K562 (cell line): ENCODE measurements around the gene DLG4. TPM values are rescaled to one million over a fixed set of nuclear protein-coding genes. Genes with fewer than 3 reads are reported as not detected.

ENCODE experiments used
- HES1 ChIP-seq: fragments of 450-650 bp; IDR thresholded peaks from 2 replicates; pipeline ENCODE4 v1.6.1; 2016; ENCODE audit warnings: low read depth, mild to moderate bottlenecking, moderate library complexity
- LCOR ChIP-seq: sonication (generic); formaldehyde crosslinking; IDR thresholded peaks from 2 replicates; pipeline ENCODE4 v1.8.0; 2022; ENCODE audit warnings: mild to moderate bottlenecking, missing genetic modification reagents
- MYNN ChIP-seq, 2 experiments: sonication (generic); formaldehyde crosslinking in 1 of 2; IDR thresholded peaks; 2 replicates each; pipeline versions ENCODE4 v1.5.0 to v1.6.1; 2016 to 2020; ENCODE audit warnings: antibody characterized with exemption in 1 of 2, missing genetic modification reagents in 1 of 2
- NCOA4 ChIP-seq: fragments of 450-650 bp; IDR thresholded peaks from 2 replicates; pipeline ENCODE4 v1.6.1; 2018; ENCODE audit warnings: mild to moderate bottlenecking; ENCODE audit not compliant: partially characterized antibody
- RAD21 ChIP-seq, 2 experiments: fragments of 250-450 bp in 1 of 2; fragments of 450-650 bp in 1 of 2; sonication (Bioruptor Pico) in 1 of 2; formaldehyde crosslinking in 1 of 2; IDR thresholded peaks in 1 of 2; conservative IDR thresholded peaks in 1 of 2; 2 replicates each; pipeline versions ENCODE4 v1.4.0 to v1.8.0; 2020 to 2022; ENCODE audit warnings: mild to moderate bottlenecking in 2 of 2, moderate library complexity in 1 of 2
- RAD51 ChIP-seq: fragments of 450-650 bp; IDR thresholded peaks from 2 replicates; pipeline ENCODE4 v1.7.1; 2016; ENCODE audit warnings: low read depth, mild to moderate bottlenecking, borderline replicate concordance
- SMAD4 ChIP-seq: fragments of 250-450 bp; sonication (Bioruptor Pico); conservative IDR thresholded peaks from 2 replicates; pipeline ENCODE4 v1.8.0; 2021; ENCODE audit warnings: inconsistent platforms, mild to moderate bottlenecking, moderate library complexity
- STAG1 ChIP-seq: sonication (generic); formaldehyde crosslinking; IDR thresholded peaks from 2 replicates; pipeline ENCODE4 v1.5.0; 2020; ENCODE audit warnings: missing genetic modification reagents, borderline replicate concordance
- TAF9B ChIP-seq: fragments of 450-650 bp; IDR thresholded peaks from 2 replicates; pipeline ENCODE4 v1.6.1; 2018; ENCODE audit warnings: mild to moderate bottlenecking; ENCODE audit not compliant: partially characterized antibody
- TEAD2 ChIP-seq: fragments of 450-650 bp; IDR thresholded peaks from 2 replicates; pipeline ENCODE4 v1.6.1; 2016; ENCODE audit warnings: missing genetic modification characterization, control low read depth, missing compliant biosample characterization
- TFAM ChIP-seq: fragments of 250-450 bp; sonication (Bioruptor Pico); conservative IDR thresholded peaks from 2 replicates; pipeline ENCODE4 v1.5.0; 2021; ENCODE audit warnings: mild to moderate bottlenecking, moderate library complexity
- TOE1 ChIP-seq, 2 experiments: fragments of 450-650 bp in 1 of 2; sonication (generic) in 1 of 2; formaldehyde crosslinking in 1 of 2; IDR thresholded peaks; 2 replicates each; pipeline versions ENCODE4 v1.7.1 to v1.8.0; 2016 to 2022; ENCODE audit warnings: borderline replicate concordance in 2 of 2, mild to moderate bottlenecking in 2 of 2, antibody characterized with exemption in 1 of 2, inconsistent platforms in 1 of 2, low read depth in 1 of 2, missing genetic modification reagents in 1 of 2, moderate library complexity in 1 of 2
- YY1 ChIP-seq, 3 experiments: IDR thresholded peaks; 2 replicates each; pipeline ENCODE4 v1.6.1; 2011; ENCODE audit warnings: low read length in 2 of 3, mild to moderate bottlenecking in 2 of 3, moderate library complexity in 2 of 3, borderline replicate concordance in 1 of 3, control low read depth in 1 of 3, low read depth in 1 of 3; ENCODE audit not compliant: insufficient read depth in 3 of 3, insufficient replicate concordance in 2 of 3, control insufficient read depth in 1 of 3, insufficient read length in 1 of 3; ENCODE audit errors: extremely low read depth in 1 of 3
- ZNF253 ChIP-seq: fragments of 250-450 bp; sonication (Bioruptor Pico); conservative IDR thresholded peaks from 2 replicates; pipeline ENCODE4 v1.6.1; 2021; ENCODE audit warnings: mild to moderate bottlenecking
- ZNF274 ChIP-seq: IDR thresholded peaks from 2 replicates; pipeline ENCODE4 v1.6.1; 2011; ENCODE audit warnings: low read depth, mild to moderate bottlenecking, low read length, moderate library complexity, borderline replicate concordance
- ZNF282 ChIP-seq: sonication (generic); formaldehyde crosslinking; IDR thresholded peaks from 2 replicates; pipeline ENCODE4 v1.8.1; 2023; ENCODE audit warnings: missing genetic modification reagents
- ZNF41 ChIP-seq: fragments of 250-450 bp; sonication (Bioruptor Pico); conservative IDR thresholded peaks from 2 replicates; pipeline ENCODE4 v1.4.0; 2020; ENCODE audit warnings: mild to moderate bottlenecking
- ZNF668 ChIP-seq: fragments of 250-450 bp; sonication (Bioruptor Pico); IDR thresholded peaks from 2 replicates; pipeline ENCODE4 v1.8.0; 2022; ENCODE audit warnings: mild to moderate bottlenecking, inconsistent platforms
- ZNF785 ChIP-seq: fragments of 250-450 bp; sonication (Bioruptor Pico); IDR thresholded peaks from 2 replicates; pipeline ENCODE4 v1.4.0; 2020; ENCODE audit warnings: mild to moderate bottlenecking
- polyA plus RNA-seq, 8 experiments: library from polyadenylated mRNA; depleted of rRNA in 4 of 8; stranded (reverse) in 5 of 8; unstranded in 3 of 8; fragments of >200 nt; fragmentation: Nextera tagmentation in 2 of 8; fragmentation: Illumina TruSeq in 1 of 8; extraction: Ambion mirVana in 2 of 8; extraction: Trizol in 1 of 8; gene quantifications; 2 replicates each; pipeline versions ENCODE4 v1.2.1 to v1.2.3, GENCODE V29; 2011 to 2014; ENCODE audit warnings: inconsistent platforms in 1 of 8, missing spikeins in 1 of 8
- total RNA-seq, 7 experiments: library from RNA; depleted of rRNA in 6 of 7; stranded (reverse); fragments of >200 nt in 6 of 7; fragmentation: Illumina TruSeq in 2 of 7; extraction: Trizol in 2 of 7; gene quantifications; 2 replicates each; pipeline versions ENCODE4 v1.2.1 to v1.2.3, GENCODE V29; 2011 to 2021; ENCODE audit warnings: low replicate concordance in 1 of 7
- TF ChIP-seq, protein P1 (sequence below): fragments of 450-650 bp; IDR thresholded peaks from 2 replicates; pipeline ENCODE4 v1.6.1; 2018; ENCODE audit not compliant: partially characterized antibody
- TF ChIP-seq, protein P2 (sequence below), 2 experiments: fragments of 450-650 bp; IDR thresholded peaks; 2 replicates each; pipeline ENCODE4 v1.6.1; 2016

The DLG4 gene
- total and polyA plus RNA-seq, 9 of the 15 experiments (the other 6 are each of a cell fraction or from before 2014, with no cell fraction given): 0.03 to 12.0 (median 4.1) TPM

- TF ChIP-seq YY1 (IDR thresholded peaks at IDR 0.05; ENCODE audit: borderline replicate concordance in 1 of 3, control insufficient read depth in 1 of 3, extremely low read depth in 1 of 3, insufficient read depth in 3 of 3, insufficient read length in 1 of 3, insufficient replicate concordance in 2 of 3, low read depth in 1 of 3, low read length in 2 of 3): peak in 2 of 3 experiments; percentile 44 to 67
- TF ChIP-seq ZNF282 (CRISPR knock-in tag): no peak
- TF ChIP-seq ZNF253 (CRISPR knock-in tag): no peak
- TF ChIP-seq ZNF785 (CRISPR knock-in tag): no peak
- TF ChIP-seq TEAD2 (tag): no peak
- no peak for TF ChIP-seq ZNF668 (CRISPR knock-in tag)
- TF ChIP-seq STAG1: no peak
- no peak for TF ChIP-seq TAF9B
- no peak for TF ChIP-seq LCOR (CRISPR knock-in tag)
- no peak for TF ChIP-seq NCOA4
- no peak for TF ChIP-seq HES1
- no peak for TF ChIP-seq TOE1 (IDR thresholded peaks at IDR 0.05; ENCODE audit: borderline replicate concordance)
- no peak for TF ChIP-seq TOE1 (CRISPR knock-in tag; IDR thresholded peaks at IDR 0.05; ENCODE audit: borderline replicate concordance, low read depth)
- TF ChIP-seq, protein P1, sequence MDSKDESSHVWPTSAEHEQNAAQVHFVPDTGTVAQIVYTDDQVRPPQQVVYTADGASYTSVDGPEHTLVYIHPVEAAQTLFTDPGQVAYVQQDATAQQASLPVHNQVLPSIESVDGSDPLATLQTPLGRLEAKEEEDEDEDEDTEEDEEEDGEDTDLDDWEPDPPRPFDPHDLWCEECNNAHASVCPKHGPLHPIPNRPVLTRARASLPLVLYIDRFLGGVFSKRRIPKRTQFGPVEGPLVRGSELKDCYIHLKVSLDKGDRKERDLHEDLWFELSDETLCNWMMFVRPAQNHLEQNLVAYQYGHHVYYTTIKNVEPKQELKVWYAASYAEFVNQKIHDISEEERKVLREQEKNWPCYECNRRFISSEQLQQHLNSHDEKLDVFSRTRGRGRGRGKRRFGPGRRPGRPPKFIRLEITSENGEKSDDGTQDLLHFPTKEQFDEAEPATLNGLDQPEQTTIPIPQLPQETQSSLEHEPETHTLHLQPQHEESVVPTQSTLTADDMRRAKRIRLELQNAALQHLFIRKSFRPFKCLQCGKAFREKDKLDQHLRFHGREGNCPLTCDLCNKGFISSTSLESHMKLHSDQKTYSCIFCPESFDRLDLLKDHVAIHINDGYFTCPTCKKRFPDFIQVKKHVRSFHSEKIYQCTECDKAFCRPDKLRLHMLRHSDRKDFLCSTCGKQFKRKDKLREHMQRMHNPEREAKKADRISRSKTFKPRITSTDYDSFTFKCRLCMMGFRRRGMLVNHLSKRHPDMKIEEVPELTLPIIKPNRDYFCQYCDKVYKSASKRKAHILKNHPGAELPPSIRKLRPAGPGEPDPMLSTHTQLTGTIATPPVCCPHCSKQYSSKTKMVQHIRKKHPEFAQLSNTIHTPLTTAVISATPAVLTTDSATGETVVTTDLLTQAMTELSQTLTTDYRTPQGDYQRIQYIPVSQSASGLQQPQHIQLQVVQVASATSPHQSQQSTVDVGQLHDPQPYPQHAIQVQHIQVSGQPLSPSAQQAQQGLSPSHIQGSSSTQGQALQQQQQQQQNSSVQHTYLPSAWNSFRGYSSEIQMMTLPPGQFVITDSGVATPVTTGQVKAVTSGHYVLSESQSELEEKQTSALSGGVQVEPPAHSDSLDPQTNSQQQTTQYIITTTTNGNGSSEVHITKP: no peak
- no peak for TF ChIP-seq ZNF41
- no peak; the same call in 1 of the 2 replicates for TF ChIP-seq SMAD4 (CRISPR knock-in tag)
- TF ChIP-seq RAD21 (CRISPR knock-in tag; conservative IDR thresholded peaks at IDR 0.05 in 1 of 2, IDR thresholded peaks at IDR 0.05 in 1 of 2): no peak
- no peak for TF ChIP-seq ZNF274
- TF ChIP-seq RAD51: no peak
- TF ChIP-seq MYNN (IDR thresholded peaks at IDR 0.05): no peak
- TF ChIP-seq MYNN (CRISPR knock-in tag; IDR thresholded peaks at IDR 0.05): no peak
- TF ChIP-seq TFAM (CRISPR knock-in tag): no peak
- TF ChIP-seq, protein P2, sequence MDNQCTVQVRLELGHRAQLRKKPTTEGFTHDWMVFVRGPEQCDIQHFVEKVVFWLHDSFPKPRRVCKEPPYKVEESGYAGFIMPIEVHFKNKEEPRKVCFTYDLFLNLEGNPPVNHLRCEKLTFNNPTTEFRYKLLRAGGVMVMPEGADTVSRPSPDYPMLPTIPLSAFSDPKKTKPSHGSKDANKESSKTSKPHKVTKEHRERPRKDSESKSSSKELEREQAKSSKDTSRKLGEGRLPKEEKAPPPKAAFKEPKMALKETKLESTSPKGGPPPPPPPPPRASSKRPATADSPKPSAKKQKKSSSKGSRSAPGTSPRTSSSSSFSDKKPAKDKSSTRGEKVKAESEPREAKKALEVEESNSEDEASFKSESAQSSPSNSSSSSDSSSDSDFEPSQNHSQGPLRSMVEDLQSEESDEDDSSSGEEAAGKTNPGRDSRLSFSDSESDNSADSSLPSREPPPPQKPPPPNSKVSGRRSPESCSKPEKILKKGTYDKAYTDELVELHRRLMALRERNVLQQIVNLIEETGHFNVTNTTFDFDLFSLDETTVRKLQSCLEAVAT (IDR thresholded peaks at IDR 0.05): no peak
Measured at GRCh38 chr17:7219812-7220592, at the start of gene DLG4, which contains the start of gene ACADVL (continued).
